SU-DHL-6 (cell line): ENCODE measurements around the gene SNX9.

Experiments used
- CTCF ChIP-seq: fragments of 200-600 bp; sonication (generic); IDR thresholded peaks from one replicate; pipeline ENCODE4 v1.5.1; 2017; ENCODE audit warnings: antibody characterized with exemption, mild to moderate bottlenecking, low read length, moderate library complexity; ENCODE audit not compliant: insufficient read depth, poor library complexity, severe bottlenecking
- EZH2phosphoT487 ChIP-seq: fragments of 200-600 bp; sonication (generic), shearing (Covaris generic); conservative IDR thresholded peaks from 2 replicates; pipeline ENCODE4 v1.6.1; 2018; ENCODE audit warnings: mild to moderate bottlenecking, antibody characterized with exemption, low read length, moderate library complexity, mixed read lengths

GRCh38 chr6:157864185-157864761 lies 41.2 kb downstream of the SNX9 start:
- TF ChIP-seq CTCF (no peak), EZH2phosphoT487 (no peak)
